GM18511 (cell line): ENCODE results near the gene CTTNBP2.

ENCODE experiments used
- ATAC-seq: cut with Tn5 transposase; IDR thresholded peaks from one replicate; pipeline ENCODE4 v1.9.1; 2021; ENCODE audit warnings: mild to moderate bottlenecking, moderate library complexity; ENCODE audit not compliant: unreplicated experiment

The CTTNBP2 gene

GRCh38 chr7:117790251-117790650, 83.0 kb downstream of the CTTNBP2 start:
- no peak for ATAC-seq

DNA sequence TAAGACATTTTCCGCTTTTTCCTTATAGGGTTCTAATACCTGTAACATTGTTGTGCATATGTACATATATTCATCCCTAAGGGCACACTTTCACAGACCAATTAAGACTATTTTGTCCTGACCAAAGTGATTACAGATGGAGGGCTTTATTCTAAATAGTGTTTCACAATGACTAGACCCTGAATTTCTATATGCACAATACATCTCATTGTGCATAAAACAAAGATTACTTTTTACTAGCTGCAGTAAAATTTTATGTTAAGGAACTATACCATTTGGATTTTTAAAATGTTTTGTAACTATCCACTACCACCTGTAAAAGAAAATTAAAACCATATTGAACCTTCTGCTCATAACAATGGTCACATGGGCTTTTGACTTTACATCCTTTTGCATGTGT, 87.8 kb downstream of the CTTNBP2 start:
- ATAC-seq, result no peak

DNA sequence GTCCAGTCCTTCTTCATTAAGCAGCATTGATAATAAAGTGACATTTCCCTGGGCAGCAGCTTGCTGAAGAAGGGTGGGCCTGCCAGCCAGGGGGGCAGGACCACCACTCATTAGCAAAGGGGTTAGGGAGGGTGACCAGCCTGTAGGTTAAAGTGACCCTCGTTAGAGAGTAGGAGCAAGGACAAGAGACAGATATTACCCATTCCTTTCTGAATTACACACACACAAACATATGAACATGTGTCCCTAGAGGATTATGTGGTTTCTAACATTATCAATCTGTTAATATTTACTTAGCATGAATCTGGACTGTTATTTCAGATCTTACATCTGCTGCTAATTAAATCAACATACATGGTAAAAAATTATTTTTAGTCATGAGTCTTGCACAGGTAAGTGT, 88.9 kb downstream of the CTTNBP2 start:
- peak; percentile 49 for ATAC-seq

GRCh38 chr7:117782761-117783160, 90.5 kb downstream of the CTTNBP2 start:
- ATAC-seq, result no peak

- ATAC-seq, result no peak
Observed at GRCh38 chr7:117781707-117782106, 91.5 kb downstream of the CTTNBP2 start.

GRCh38 chr7:117780832-117781231, 92.4 kb downstream of the CTTNBP2 start:
- ATAC-seq, result peak; percentile 86

DNA sequence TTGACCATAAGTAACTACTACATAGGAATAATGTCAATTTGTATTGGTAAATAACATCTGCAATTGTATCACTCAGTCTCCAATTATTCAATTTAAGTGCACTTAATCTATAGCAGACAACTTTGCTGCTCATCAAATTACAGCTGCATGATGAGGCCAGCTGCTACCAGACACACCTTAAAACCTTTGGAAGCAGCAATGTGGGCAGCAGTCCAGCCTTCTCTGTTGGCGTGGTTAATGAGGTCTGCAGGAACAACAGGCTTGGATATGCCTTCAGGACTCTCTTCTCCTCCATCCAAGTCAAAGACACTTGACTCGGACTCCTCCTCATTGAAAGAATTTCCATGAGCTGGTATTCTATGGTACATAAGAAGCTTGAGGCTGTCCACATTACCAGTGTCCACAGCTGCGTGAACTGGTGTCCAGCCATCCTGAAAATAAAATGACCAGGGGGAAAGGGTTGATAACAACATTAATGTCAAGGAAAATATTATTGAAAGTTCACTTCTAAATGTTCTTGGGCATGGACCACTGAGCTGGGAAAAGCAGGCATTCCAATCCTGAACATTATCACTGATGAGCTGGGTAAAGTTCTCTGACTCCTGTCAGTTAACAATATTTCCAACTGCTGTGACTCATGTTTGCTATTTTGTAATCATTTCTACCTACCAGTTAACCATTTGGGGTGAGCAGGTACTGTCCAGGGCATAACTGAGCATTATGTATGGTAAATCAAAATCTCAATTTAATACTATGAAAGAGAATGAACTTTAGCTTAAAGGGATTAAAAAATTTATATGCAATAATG, 95.7 kb downstream of the CTTNBP2 start:
- ATAC-seq, result no peak

- ATAC-seq, result peak; percentile 45
Observed at GRCh38 chr7:117776224-117776623, 97.0 kb downstream of the CTTNBP2 start.

GRCh38 chr7:117775801-117776200, 97.4 kb downstream of the CTTNBP2 start:
- peak; percentile 36 for ATAC-seq

GRCh38 chr7:117774943-117775342, 98.3 kb downstream of the CTTNBP2 start:
- no peak for ATAC-seq

DNA sequence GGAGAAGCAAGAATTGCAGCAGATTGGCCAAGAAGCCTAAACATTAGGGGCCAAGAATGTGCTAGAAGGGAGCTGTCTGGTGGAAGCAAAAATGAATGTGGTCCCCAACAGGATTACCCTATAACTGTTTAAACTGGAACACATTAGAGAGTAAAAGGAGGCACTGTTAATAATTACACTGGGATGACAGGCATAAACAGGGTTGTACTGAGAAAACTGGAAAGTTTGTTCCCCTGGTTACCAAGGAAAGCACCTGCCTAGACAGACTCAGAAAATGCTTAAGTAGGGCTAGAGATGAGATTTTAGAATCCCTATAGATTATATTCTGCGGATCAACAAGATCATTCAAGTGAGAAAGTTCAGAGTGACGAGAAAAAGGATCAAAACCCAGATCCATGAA, 100.8 kb downstream of the CTTNBP2 start:
- peak; percentile 22 for ATAC-seq

GRCh38 chr7:117771756-117772155, 101.5 kb downstream of the CTTNBP2 start:
- no peak for ATAC-seq

DNA sequence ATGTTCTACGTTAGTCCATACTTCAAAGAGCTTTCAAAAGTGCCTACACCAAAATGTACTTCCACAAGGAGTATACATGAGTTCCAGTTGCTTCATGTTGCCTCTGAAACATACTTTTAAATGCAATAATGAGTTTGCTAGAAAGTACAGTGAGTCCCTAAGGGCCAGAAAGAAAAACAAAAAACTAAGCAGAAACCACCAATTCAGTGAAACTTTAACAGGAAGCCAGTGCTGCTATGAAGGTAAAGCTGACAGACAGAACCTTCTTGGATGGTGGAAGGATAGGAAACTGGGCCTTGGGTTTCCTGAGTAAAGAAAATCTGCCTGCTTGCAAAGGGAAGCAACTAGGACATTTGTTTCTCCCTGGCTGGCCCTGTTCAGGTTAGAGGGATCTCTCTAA, 104.2 kb downstream of the CTTNBP2 start:
- peak; percentile 48 for ATAC-seq

DNA sequence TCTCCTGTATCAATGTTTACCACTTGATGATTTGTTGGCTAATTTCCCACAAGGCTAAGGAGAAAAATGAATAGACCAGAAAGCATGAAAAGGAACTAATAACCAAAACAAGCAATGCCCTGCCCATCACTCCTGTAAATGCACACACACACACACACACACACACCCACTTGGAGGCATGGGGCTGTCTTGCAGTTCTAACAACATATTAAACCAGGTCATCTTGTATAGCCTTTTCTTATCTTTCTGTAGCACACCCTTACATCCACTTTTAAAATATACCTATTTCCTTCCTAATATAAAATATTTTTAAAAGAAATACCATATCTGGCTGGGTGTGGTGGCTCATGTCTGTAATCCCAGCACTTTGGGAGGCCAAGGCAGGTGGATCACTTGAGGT, 105.3 kb downstream of the CTTNBP2 start:
- no peak for ATAC-seq

- no peak for ATAC-seq
Observed at GRCh38 chr7:117766913-117767312, 106.3 kb downstream of the CTTNBP2 start.

- ATAC-seq, result no peak
Observed at GRCh38 chr7:117764031-117764430, 109.2 kb downstream of the CTTNBP2 start.

GRCh38 chr7:117762055-117762454, 111.2 kb downstream of the CTTNBP2 start:
- ATAC-seq, result no peak

DNA sequence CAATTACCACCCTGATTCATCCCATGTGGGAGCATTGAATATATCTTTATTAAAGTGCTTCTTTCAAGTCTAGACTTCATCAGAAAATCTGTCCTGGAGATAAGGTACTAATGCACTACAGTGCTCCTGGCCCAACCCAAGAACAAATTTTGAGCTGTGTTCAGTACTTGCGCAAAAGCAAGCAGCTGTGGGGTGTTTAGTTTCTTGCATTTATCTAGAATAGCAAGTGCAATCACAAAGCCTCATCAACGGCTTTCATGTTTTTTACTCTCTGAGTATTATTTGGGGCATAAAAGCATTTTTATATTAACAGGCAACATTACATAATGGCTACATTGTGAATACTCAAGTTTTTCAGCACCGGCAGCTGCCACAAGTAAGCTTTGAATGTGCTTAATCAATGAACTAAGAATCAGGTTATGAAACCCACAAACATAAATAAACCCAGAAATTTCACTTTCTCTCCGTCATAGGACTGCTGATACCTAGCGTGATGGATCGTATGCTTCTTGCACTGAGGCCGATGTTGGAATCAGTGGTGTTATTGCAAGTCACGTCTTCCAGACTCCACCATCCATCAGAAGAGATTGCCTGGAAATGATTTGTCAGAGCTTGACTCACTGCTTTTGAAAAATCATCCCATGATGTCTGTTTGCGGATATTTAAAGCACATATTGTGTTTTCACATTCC, 113.1 kb downstream of the CTTNBP2 start:
- no peak for ATAC-seq

DNA sequence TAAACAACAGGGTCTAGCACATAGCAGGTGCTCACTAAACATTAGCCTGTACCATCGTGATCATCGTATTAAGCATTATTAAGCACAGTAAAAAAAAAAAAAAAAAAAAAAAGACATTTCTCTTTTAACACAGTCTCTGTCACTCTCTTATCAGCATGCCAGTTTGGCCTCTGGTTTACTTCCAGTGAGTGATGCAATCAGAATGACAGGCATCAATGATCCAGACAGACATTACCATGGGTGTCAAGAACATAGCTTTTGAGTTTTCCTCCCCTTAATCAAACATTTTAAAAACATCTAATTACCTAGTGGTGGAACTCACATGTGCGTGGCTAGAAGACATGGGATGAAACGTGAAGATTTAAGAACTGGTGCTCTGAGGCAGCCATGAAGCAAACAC, 115.8 kb downstream of the CTTNBP2 start:
- no peak for ATAC-seq

GRCh38 chr7:117756586-117757085, 116.6 kb downstream of the CTTNBP2 start:
- ATAC-seq, result no peak

GRCh38 chr7:117755136-117755535, 118.1 kb downstream of the CTTNBP2 start:
- no peak for ATAC-seq

- no peak for ATAC-seq
Observed at GRCh38 chr7:117751775-117752174, 121.5 kb downstream of the CTTNBP2 start.
